K562 (cell line): Measurements from ENCODE around the gene KCNJ4. TPM values are rescaled to one million over a fixed set of nuclear protein-coding genes. Genes with fewer than 3 reads are reported as not detected.

Experiments used
- ATAC-seq: fragments of 200-7000 bp; cut with Tn5 transposase; 3 replicates; pipeline ENCODE4 v1.9.1; 2020; ENCODE audit warnings: moderate library complexity
- BruUV-seq: library from RNA; stranded (reverse); fragments of 400-500 nt; replicated peaks from 2 replicates; lab custom pipeline; 2021; lab: Mats Ljungman, UMichigan
- CTCF ChIA-PET: fragments of 300-600 bp; formaldehyde crosslinking; extraction: SDS; loops from one replicate; lab custom pipeline; 2021; ENCODE audit warnings: low intra/inter-chr PET ratio; lab: Yijun Ruan, JAX
- POLR2A ChIA-PET: fragments of 300-600, 350-650 bp; sonication (Branson Sonifier 250); formaldehyde crosslinking; extraction: SDS; loops from one replicate; lab custom pipeline; 2021; ENCODE audit warnings: antibody characterized with exemption, inconsistent platforms; lab: Yijun Ruan, JAX
- DNase-seq, 4 experiments: peaks; one replicate each; pipeline versions ENCODE4 v3.0.0 to v3.0.0-alpha.2; 2011 to 2018; ENCODE audit warnings: low spot score in 3 of 4, mixed read lengths in 3 of 4; ENCODE audit errors: extremely low read depth in 1 of 4
- FAIRE-seq: peaks from 2 replicates; lab custom pipeline; 2011; peaks lifted over from hg19 to GRCh38; lab: Jason Lieb, UNC
- H2AFZ ChIP-seq: 2 replicates; pipeline ENCODE4 v1.6.0; 2011; ENCODE audit warnings: low read depth, low read length, control low read depth, inconsistent platforms
- H3K27ac ChIP-seq: fragments of 200-600 bp; 3 replicates; pipeline ENCODE4 v1.8.0; 2011; ENCODE audit warnings: low read depth, mild to moderate bottlenecking, control low read depth, inconsistent platforms, low read length, moderate library complexity, mixed read lengths; ENCODE audit errors: extremely low read depth
- H3K27me3 ChIP-seq, 2 experiments: fragments of 300-600 bp in 1 of 2; 2 replicates in 1 of 2; 3 replicates in 1 of 2; pipeline versions ENCODE4 v1.6.0 to v1.8.0; 2011; ENCODE audit warnings: inconsistent platforms in 2 of 2, low read length in 2 of 2, mild to moderate bottlenecking in 1 of 2, mixed read lengths in 1 of 2, moderate library complexity in 1 of 2; ENCODE audit not compliant: control insufficient read depth in 2 of 2, insufficient read depth in 2 of 2
- H3K36me3 ChIP-seq: fragments of 300-600 bp; 3 replicates; pipeline ENCODE4 v1.8.0; 2011; ENCODE audit warnings: mild to moderate bottlenecking, low read length, inconsistent platforms; ENCODE audit not compliant: control insufficient read depth, insufficient read depth
- H3K4me1 ChIP-seq, 2 experiments: fragments of 200-600 bp in 1 of 2; replicated peaks in 1 of 2; 2 replicates in 1 of 2; 3 replicates in 1 of 2; pipeline versions ENCODE4 v1.5.1 to v1.8.0; 2011; ENCODE audit warnings: inconsistent platforms in 2 of 2, low read length in 2 of 2, mild to moderate bottlenecking in 1 of 2, mixed read lengths in 1 of 2, moderate library complexity in 1 of 2; ENCODE audit not compliant: control insufficient read depth in 2 of 2, insufficient read depth in 2 of 2
- H3K4me2 ChIP-seq: 2 replicates; pipeline ENCODE4 v1.6.1; 2011; ENCODE audit warnings: low read length, control low read depth, inconsistent platforms, mixed read lengths; ENCODE audit not compliant: insufficient read depth
- H3K4me3 ChIP-seq: fragments of 200-600 bp; sonication (generic), shearing (Covaris generic); 2 replicates; pipeline ENCODE4 v1.5.1; 2016; ENCODE audit warnings: control low read depth, inconsistent platforms
- H3K79me2 ChIP-seq: fragments of 200-600 bp; 3 replicates; pipeline ENCODE4 v1.8.0; 2011; ENCODE audit warnings: low read length, inconsistent platforms; ENCODE audit not compliant: control insufficient read depth, insufficient read depth
- H3K9ac ChIP-seq, 2 experiments: 2 replicates each; pipeline versions ENCODE4 v1.6.0 to v1.6.1; 2011; ENCODE audit warnings: low read depth in 2 of 2, low read length in 2 of 2, control low read depth in 1 of 2, inconsistent platforms in 1 of 2, mild to moderate bottlenecking in 1 of 2, mixed read lengths in 1 of 2; ENCODE audit not compliant: insufficient read depth in 1 of 2
- H3K9me1 ChIP-seq: one replicate; pipeline ENCODE4 v1.6.0; 2011; ENCODE audit warnings: inconsistent platforms, mild to moderate bottlenecking, low read length, moderate library complexity; ENCODE audit not compliant: control insufficient read depth, insufficient read depth
- H3K9me3 ChIP-seq: replicated peaks from 2 replicates; pipeline ENCODE4 v1.5.1; 2011; ENCODE audit warnings: low read depth, low read length, inconsistent platforms; ENCODE audit not compliant: control insufficient read depth, insufficient read depth
- H4K20me1 ChIP-seq: replicated peaks from 2 replicates; pipeline ENCODE4 v1.6.1; 2011; ENCODE audit warnings: low read length, inconsistent platforms, mixed read lengths; ENCODE audit not compliant: control insufficient read depth, insufficient read depth
- ARID2 ChIP-seq: fragments of 450-650 bp; IDR thresholded peaks from 2 replicates; pipeline ENCODE4 v1.6.1; 2017; ENCODE audit warnings: antibody characterized with exemption, mild to moderate bottlenecking
- CAMTA2 ChIP-seq: fragments of 250-450 bp; sonication (Bioruptor Pico); conservative IDR thresholded peaks from 2 replicates; pipeline ENCODE4 v1.5.1; 2022
- CBFA2T2 ChIP-seq: fragments of 450-650 bp; conservative IDR thresholded peaks from 2 replicates; pipeline ENCODE4 v1.6.1; 2017; ENCODE audit warnings: mild to moderate bottlenecking
- CREM ChIP-seq: IDR thresholded peaks from 2 replicates; pipeline ENCODE4 v1.6.1; 2014; ENCODE audit warnings: antibody characterized with exemption, low read depth
- EWSR1 ChIP-seq: fragments of 450-650 bp; IDR thresholded peaks from 2 replicates; pipeline ENCODE4 v1.6.1; 2018; ENCODE audit warnings: borderline replicate concordance, mild to moderate bottlenecking, low read depth, moderate library complexity; ENCODE audit not compliant: partially characterized antibody
- PML ChIP-seq: IDR thresholded peaks from 2 replicates; pipeline ENCODE4 v1.6.1; 2012; ENCODE audit warnings: low read length, inconsistent platforms
- POLR2A ChIP-seq: fragments of 450-650 bp; conservative IDR thresholded peaks from 2 replicates; pipeline ENCODE4 v1.6.1; 2016
- POLR2AphosphoS5 ChIP-seq: IDR thresholded peaks from 2 replicates; pipeline ENCODE4 v1.6.1; 2011; ENCODE audit warnings: mild to moderate bottlenecking, low read depth, low read length, moderate library complexity; ENCODE audit not compliant: control insufficient read depth, insufficient read depth
- POLR3G ChIP-seq: IDR thresholded peaks from 2 replicates; pipeline ENCODE4 v1.6.1; 2011; ENCODE audit not compliant: insufficient read length, insufficient replicate concordance; ENCODE audit errors: extremely low read depth
- SIN3B ChIP-seq: fragments of 450-650 bp; IDR thresholded peaks from 2 replicates; pipeline ENCODE4 v1.6.1; 2017; ENCODE audit warnings: low read depth, mild to moderate bottlenecking, moderate library complexity
- ZC3H4 ChIP-seq: sonication (generic); formaldehyde crosslinking; IDR thresholded peaks from 2 replicates; pipeline ENCODE4 v1.9.0; 2021; ENCODE audit warnings: missing genetic modification reagents, borderline replicate concordance
- WGBS: fragments of 100-300 bp; shearing (Covaris generic); methylation state at CpG from one replicate; pipeline ENCODE4 v1.1.6; 2016; ENCODE audit warnings: low coverage, mixed read lengths; ENCODE audit not compliant: insufficient coverage; ENCODE audit errors: missing lambda C conversion rate; 5-methylcytosine and 5-hydroxymethylcytosine counted together
- in situ Hi-C: fragments of 300-500 bp; cut with MboI; formaldehyde crosslinking; loops from 4 replicates; pipeline ENCODE4 v1.15.0; 2018; ENCODE audit warnings: inconsistent platforms, mixed read lengths
- intact Hi-C: fragments of 100-400 bp; cut with micrococcal nuclease; formaldehyde crosslinking; loops from 2 replicates; pipeline ENCODE4 v1.14.2; 2022
- polyA plus RNA-seq, 8 experiments: library from polyadenylated mRNA; depleted of rRNA in 4 of 8; stranded (reverse) in 5 of 8; unstranded in 3 of 8; fragments of >200 nt; fragmentation: Nextera tagmentation in 2 of 8; fragmentation: Illumina TruSeq in 1 of 8; extraction: Ambion mirVana in 2 of 8; extraction: Trizol in 1 of 8; gene quantifications; 2 replicates each; pipeline versions ENCODE4 v1.2.1 to v1.2.3, GENCODE V29; 2011 to 2014; ENCODE audit warnings: inconsistent platforms in 1 of 8, missing spikeins in 1 of 8
- total RNA-seq, 7 experiments: library from RNA; depleted of rRNA in 6 of 7; stranded (reverse); fragments of >200 nt in 6 of 7; fragmentation: Illumina TruSeq in 2 of 7; extraction: Trizol in 2 of 7; gene quantifications; 2 replicates each; pipeline versions ENCODE4 v1.2.1 to v1.2.3, GENCODE V29; 2011 to 2021; ENCODE audit warnings: low replicate concordance in 1 of 7

The KCNJ4 gene
- total and polyA plus RNA-seq, 9 of the 15 experiments (the other 6 are each of a cell fraction or from before 2014, with no cell fraction given) = 0.07 to 0.55 (median 0.09) TPM; not detected in 4

- peaks cover 82% of the 10 kb centered on the region for H3K36me3 ChIP-seq
- no peak overlapping the region for H3K4me3 ChIP-seq
- no peaks in the 10 kb centered on the region; the same call in 2 of the 3 replicates for H3K79me2 ChIP-seq
- no peaks in the 10 kb centered on the region for H3K27me3 ChIP-seq
- intact Hi-C loops (no loop called here), in situ Hi-C loops (no loop called here)
- TF ChIP-seq POLR3G (no peak), ARID2 (no peak), ZC3H4 (CRISPR knock-in tag) (no peak), SIN3B (no peak)
- no peaks in the 10 kb centered on the region for H3K9me3 ChIP-seq
- no TSS peak for BruUV-seq
- ChIA-PET POLR2A (no interaction called here), CTCF (no interaction called here)
- no peak overlapping the region for H3K27ac ChIP-seq
- H3K9me1 ChIP-seq = peaks cover 3% of the 10 kb centered on the region
- H3K9ac ChIP-seq = no peak overlapping the region
- no peak overlapping the region for H3K4me2 ChIP-seq
- no peak for FAIRE-seq
- no peak for DNase-seq
- no peaks in the 10 kb centered on the region for H4K20me1 ChIP-seq
- WGBS = 100% methylated on average over 1 of the region's 1 CpG
- H2AFZ ChIP-seq = no peak overlapping the region
- no peak for ATAC-seq
- H3K4me1 ChIP-seq = no peaks in the 10 kb centered on the region
These were observed 29.2 kb upstream of the KCNJ4 start for GRCh38 chr22:38484244-38484643.

- ChIA-PET CTCF (no interaction called here), POLR2A (interaction anchor here (1.2 kb wide), 1 partner anchor 15 kb away, joined by 5 read pairs; the partner anchor contains the start of gene KDELR3)
- TSS peak; percentile 41 for BruUV-seq
- H3K27me3 ChIP-seq = no peaks in the 10 kb centered on the region
- no peak overlapping the region for H2AFZ ChIP-seq
- H3K4me1 ChIP-seq = no peaks in the 10 kb centered on the region
- H3K4me2 ChIP-seq = no peak overlapping the region
- H3K9me1 ChIP-seq = peaks cover under 1% of the 10 kb centered on the region
- no peaks in the 10 kb centered on the region; the same call in 2 of the 3 replicates for H3K79me2 ChIP-seq
- TF ChIP-seq EWSR1 = peak; percentile 47
- TF ChIP-seq CBFA2T2 = no peak
- 0 out of 2 replicates have a peak, but pooled peaks have one; percentile 13 for TF ChIP-seq PML
- no peak for TF ChIP-seq CREM
- TF ChIP-seq POLR2A = peak; percentile 14
- peak; percentile 53; the same call in 1 of the 2 replicates for TF ChIP-seq POLR2AphosphoS5
- TF ChIP-seq CAMTA2 (CRISPR knock-in tag) = 0 out of 2 replicates have a peak, but pooled peaks have one; percentile 36
- in situ Hi-C loops = no loop called here
- intact Hi-C loops = no loop called here
- 92% methylated on average over 6 of the region's 6 CpGs for WGBS
- no peaks in the 10 kb centered on the region for H3K9me3 ChIP-seq
- DNase-seq (no peak), ATAC-seq (no peak; the same call in 2 of the 3 replicates), FAIRE-seq (no peak)
- no peak overlapping the region for H3K27ac ChIP-seq
- no peaks in the 10 kb centered on the region for H4K20me1 ChIP-seq
- peaks cover 68% of the 10 kb centered on the region for H3K36me3 ChIP-seq
- H3K9ac ChIP-seq = no peak overlapping the region
- H3K4me3 ChIP-seq = no peak overlapping the region
These were observed 27.8 kb upstream of the KCNJ4 start for GRCh38 chr22:38482662-38483308.
